ENCODE results near the gene TENM3.

DNA sequence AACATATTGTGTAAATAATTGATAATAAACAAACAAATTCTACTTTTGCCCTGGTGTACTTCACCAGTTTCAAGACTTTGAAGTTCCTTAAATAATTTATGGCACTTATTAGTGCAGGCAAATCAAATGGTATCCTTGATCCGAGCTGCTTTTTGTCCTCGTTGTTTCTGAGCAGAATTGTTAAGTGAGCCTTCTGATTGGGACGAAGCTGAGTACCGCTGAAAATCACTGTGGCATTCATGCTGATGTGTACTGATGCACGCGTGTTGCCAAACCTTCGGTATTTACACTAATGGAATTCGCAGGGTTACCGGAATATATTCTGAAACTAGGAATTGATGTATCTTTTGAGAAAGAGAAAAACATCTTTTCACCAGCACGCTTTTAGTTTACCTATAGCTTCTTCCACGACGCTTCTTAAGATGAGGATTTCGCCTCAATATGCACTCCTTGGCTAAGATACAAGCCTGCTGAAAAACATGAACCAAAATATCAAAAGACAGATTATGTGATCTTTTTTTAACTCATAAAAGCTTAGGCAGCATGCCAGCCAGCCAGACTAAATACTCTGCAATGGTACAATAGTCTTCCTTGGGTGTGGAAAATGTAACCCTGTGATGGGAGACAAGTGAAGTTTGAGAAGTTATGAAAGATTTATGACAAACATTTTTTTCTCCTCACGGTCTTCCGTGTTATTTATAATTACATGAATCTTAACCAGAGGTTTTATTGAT, 48.9 kb upstream of the TENM3 start:
- TF ChIP-seq, protein P1, sequence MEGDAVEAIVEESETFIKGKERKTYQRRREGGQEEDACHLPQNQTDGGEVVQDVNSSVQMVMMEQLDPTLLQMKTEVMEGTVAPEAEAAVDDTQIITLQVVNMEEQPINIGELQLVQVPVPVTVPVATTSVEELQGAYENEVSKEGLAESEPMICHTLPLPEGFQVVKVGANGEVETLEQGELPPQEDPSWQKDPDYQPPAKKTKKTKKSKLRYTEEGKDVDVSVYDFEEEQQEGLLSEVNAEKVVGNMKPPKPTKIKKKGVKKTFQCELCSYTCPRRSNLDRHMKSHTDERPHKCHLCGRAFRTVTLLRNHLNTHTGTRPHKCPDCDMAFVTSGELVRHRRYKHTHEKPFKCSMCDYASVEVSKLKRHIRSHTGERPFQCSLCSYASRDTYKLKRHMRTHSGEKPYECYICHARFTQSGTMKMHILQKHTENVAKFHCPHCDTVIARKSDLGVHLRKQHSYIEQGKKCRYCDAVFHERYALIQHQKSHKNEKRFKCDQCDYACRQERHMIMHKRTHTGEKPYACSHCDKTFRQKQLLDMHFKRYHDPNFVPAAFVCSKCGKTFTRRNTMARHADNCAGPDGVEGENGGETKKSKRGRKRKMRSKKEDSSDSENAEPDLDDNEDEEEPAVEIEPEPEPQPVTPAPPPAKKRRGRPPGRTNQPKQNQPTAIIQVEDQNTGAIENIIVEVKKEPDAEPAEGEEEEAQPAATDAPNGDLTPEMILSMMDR (conservative IDR thresholded peaks at IDR 0.05; ENCODE audit: low read length) = no peak
- TF ChIP-seq EZH2phosphoT487 (IDR thresholded peaks at IDR 0.05; ENCODE audit: borderline replicate concordance, low read depth, low read length) = no peak

All from OCI-LY7 (cell line).